SK-N-SH treated with all-trans-retinoic acid at 6 μM for 48 hours (cell line): ENCODE results near the gene WFDC9.

Experiments
- BACH2 ChIP-seq: fragments of 250-450 bp; sonication (Bioruptor Pico); IDR thresholded peaks from 2 replicates; pipeline ENCODE4 v1.9.0; 2021; ENCODE audit warnings: mild to moderate bottlenecking, borderline replicate concordance
- PPARA ChIP-seq: fragments of 250-450 bp; sonication (Bioruptor Pico); IDR thresholded peaks from 2 replicates; pipeline ENCODE4 v1.5.0; 2020; ENCODE audit warnings: mild to moderate bottlenecking, borderline replicate concordance
- TOX ChIP-seq: fragments of 250-450 bp; sonication (Bioruptor Pico); IDR thresholded peaks from 2 replicates; pipeline ENCODE4 v1.8.0; 2021; ENCODE audit warnings: mild to moderate bottlenecking, moderate library complexity, borderline replicate concordance
- TF ChIP-seq, protein P1 (sequence below): fragments of 250-450 bp; sonication (Bioruptor Pico); IDR thresholded peaks from 2 replicates; pipeline ENCODE4 v1.5.0; 2020; ENCODE audit warnings: mild to moderate bottlenecking, moderate library complexity

GRCh38 chr20:45589725-45590124 lies 41.4 kb downstream of the WFDC9 start:
- TF ChIP-seq, protein P1, sequence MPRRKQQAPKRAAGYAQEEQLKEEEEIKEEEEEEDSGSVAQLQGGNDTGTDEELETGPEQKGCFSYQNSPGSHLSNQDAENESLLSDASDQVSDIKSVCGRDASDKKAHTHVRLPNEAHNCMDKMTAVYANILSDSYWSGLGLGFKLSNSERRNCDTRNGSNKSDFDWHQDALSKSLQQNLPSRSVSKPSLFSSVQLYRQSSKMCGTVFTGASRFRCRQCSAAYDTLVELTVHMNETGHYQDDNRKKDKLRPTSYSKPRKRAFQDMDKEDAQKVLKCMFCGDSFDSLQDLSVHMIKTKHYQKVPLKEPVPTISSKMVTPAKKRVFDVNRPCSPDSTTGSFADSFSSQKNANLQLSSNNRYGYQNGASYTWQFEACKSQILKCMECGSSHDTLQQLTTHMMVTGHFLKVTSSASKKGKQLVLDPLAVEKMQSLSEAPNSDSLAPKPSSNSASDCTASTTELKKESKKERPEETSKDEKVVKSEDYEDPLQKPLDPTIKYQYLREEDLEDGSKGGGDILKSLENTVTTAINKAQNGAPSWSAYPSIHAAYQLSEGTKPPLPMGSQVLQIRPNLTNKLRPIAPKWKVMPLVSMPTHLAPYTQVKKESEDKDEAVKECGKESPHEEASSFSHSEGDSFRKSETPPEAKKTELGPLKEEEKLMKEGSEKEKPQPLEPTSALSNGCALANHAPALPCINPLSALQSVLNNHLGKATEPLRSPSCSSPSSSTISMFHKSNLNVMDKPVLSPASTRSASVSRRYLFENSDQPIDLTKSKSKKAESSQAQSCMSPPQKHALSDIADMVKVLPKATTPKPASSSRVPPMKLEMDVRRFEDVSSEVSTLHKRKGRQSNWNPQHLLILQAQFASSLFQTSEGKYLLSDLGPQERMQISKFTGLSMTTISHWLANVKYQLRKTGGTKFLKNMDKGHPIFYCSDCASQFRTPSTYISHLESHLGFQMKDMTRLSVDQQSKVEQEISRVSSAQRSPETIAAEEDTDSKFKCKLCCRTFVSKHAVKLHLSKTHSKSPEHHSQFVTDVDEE (CRISPR knock-in tag), result no peak
- TF ChIP-seq PPARA (CRISPR knock-in tag) (no peak), BACH2 (CRISPR knock-in tag) (no peak), TOX (CRISPR knock-in tag) (no peak)
